ENCODE measurements around the gene TLR7.

DNA sequence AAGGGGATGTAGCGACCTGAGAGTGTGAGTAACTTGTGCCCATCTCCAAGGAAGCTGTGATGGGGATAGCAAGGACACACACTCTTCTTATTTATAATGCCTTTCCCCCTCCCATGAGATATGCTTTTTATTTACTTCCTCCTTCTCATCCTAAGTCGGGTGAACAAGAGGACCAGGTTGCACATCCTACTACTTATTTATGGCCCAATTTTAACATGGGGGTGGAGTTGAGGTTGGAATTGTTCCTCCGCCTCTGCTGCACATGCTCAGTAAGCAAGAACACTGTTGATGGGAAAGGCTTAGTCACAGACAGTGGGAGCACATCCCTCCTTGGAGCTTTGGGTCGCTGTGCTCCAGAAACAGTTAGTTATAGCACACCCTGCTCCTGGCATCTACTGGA, 24.3 kb downstream of the TLR7 start:
- TF ChIP-seq, protein P1, sequence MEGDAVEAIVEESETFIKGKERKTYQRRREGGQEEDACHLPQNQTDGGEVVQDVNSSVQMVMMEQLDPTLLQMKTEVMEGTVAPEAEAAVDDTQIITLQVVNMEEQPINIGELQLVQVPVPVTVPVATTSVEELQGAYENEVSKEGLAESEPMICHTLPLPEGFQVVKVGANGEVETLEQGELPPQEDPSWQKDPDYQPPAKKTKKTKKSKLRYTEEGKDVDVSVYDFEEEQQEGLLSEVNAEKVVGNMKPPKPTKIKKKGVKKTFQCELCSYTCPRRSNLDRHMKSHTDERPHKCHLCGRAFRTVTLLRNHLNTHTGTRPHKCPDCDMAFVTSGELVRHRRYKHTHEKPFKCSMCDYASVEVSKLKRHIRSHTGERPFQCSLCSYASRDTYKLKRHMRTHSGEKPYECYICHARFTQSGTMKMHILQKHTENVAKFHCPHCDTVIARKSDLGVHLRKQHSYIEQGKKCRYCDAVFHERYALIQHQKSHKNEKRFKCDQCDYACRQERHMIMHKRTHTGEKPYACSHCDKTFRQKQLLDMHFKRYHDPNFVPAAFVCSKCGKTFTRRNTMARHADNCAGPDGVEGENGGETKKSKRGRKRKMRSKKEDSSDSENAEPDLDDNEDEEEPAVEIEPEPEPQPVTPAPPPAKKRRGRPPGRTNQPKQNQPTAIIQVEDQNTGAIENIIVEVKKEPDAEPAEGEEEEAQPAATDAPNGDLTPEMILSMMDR (IDR thresholded peaks at IDR 0.05; ENCODE audit: insufficient read depth, low read length): no peak
- TF ChIP-seq POLR2AphosphoS5 (IDR thresholded peaks at IDR 0.05; ENCODE audit: low read depth) (no peak), SPI1 (IDR thresholded peaks at IDR 0.05; ENCODE audit: borderline replicate concordance, low read depth) (no peak)
- TF ChIP-seq, protein P2, sequence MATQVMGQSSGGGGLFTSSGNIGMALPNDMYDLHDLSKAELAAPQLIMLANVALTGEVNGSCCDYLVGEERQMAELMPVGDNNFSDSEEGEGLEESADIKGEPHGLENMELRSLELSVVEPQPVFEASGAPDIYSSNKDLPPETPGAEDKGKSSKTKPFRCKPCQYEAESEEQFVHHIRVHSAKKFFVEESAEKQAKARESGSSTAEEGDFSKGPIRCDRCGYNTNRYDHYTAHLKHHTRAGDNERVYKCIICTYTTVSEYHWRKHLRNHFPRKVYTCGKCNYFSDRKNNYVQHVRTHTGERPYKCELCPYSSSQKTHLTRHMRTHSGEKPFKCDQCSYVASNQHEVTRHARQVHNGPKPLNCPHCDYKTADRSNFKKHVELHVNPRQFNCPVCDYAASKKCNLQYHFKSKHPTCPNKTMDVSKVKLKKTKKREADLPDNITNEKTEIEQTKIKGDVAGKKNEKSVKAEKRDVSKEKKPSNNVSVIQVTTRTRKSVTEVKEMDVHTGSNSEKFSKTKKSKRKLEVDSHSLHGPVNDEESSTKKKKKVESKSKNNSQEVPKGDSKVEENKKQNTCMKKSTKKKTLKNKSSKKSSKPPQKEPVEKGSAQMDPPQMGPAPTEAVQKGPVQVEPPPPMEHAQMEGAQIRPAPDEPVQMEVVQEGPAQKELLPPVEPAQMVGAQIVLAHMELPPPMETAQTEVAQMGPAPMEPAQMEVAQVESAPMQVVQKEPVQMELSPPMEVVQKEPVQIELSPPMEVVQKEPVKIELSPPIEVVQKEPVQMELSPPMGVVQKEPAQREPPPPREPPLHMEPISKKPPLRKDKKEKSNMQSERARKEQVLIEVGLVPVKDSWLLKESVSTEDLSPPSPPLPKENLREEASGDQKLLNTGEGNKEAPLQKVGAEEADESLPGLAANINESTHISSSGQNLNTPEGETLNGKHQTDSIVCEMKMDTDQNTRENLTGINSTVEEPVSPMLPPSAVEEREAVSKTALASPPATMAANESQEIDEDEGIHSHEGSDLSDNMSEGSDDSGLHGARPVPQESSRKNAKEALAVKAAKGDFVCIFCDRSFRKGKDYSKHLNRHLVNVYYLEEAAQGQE (IDR thresholded peaks at IDR 0.05; ENCODE audit: insufficient replicate concordance, low read depth): no peak

All from HL-60 (cell line).